ENCODE results near the gene DAB1.
"Not testable (repeated sequence)": the region's sequence is repeated elsewhere in the genome, so short reads cannot be mapped to it uniquely, and the experiment has no call there.

DAB1 gene

GRCh38 chr1:57360846-57361407 lies 62.9 kb downstream of the DAB1 start:
- no peak for DNase-seq (ENCODE audit: low read depth in 3 of 3)

- DNase-seq (ENCODE audit: low read depth in 3 of 3): no peak
Measured at GRCh38 chr1:57357462-57357861, 66.4 kb downstream of the DAB1 start.

- no peak for DNase-seq (ENCODE audit: low read depth in 3 of 3)
Measured at GRCh38 chr1:57353654-57354053, 70.2 kb downstream of the DAB1 start.

GRCh38 chr1:57350610-57351009 lies 73.2 kb downstream of the DAB1 start:
- DNase-seq (ENCODE audit: low read depth in 3 of 3): no peak

GRCh38 chr1:57348921-57349320 lies 74.9 kb downstream of the DAB1 start:
- no peak for DNase-seq (ENCODE audit: low read depth in 3 of 3)

GRCh38 chr1:57345916-57346315 lies 77.9 kb downstream of the DAB1 start:
- no peak for DNase-seq (ENCODE audit: low read depth in 3 of 3)

- no peak for DNase-seq (ENCODE audit: low read depth in 3 of 3)
Measured at GRCh38 chr1:57344265-57344664, 79.6 kb downstream of the DAB1 start.

GRCh38 chr1:57343298-57343915 lies 80.5 kb downstream of the DAB1 start:
- not testable (repeated sequence) for DNase-seq (ENCODE audit: low read depth in 3 of 3)

- no peak for DNase-seq (ENCODE audit: low read depth in 3 of 3)
Measured at GRCh38 chr1:57341721-57342120, 82.1 kb downstream of the DAB1 start.

GRCh38 chr1:57340334-57341070 lies 83.4 kb downstream of the DAB1 start:
- no peak for DNase-seq (ENCODE audit: low read depth in 3 of 3)

- no peak for DNase-seq (ENCODE audit: low read depth in 3 of 3)
Measured at GRCh38 chr1:57337623-57338022, 86.2 kb downstream of the DAB1 start.

- no peak for DNase-seq (ENCODE audit: low read depth in 3 of 3)
Measured at GRCh38 chr1:57336793-57337192, 87.1 kb downstream of the DAB1 start.

- no peak for DNase-seq (ENCODE audit: low read depth in 3 of 3)
Measured at GRCh38 chr1:57331620-57332019, 92.2 kb downstream of the DAB1 start.

GRCh38 chr1:57329937-57330336 lies 93.9 kb downstream of the DAB1 start:
- DNase-seq (ENCODE audit: low read depth in 3 of 3): no peak

GRCh38 chr1:57329001-57329527 lies 94.8 kb downstream of the DAB1 start:
- no peak for DNase-seq (ENCODE audit: low read depth in 3 of 3)

GRCh38 chr1:57327946-57328345 lies 95.9 kb downstream of the DAB1 start:
- no peak for DNase-seq (ENCODE audit: low read depth in 3 of 3)

GRCh38 chr1:57327336-57327735 lies 96.5 kb downstream of the DAB1 start:
- no peak for DNase-seq (ENCODE audit: low read depth in 3 of 3)

GRCh38 chr1:57325536-57325935 lies 98.3 kb downstream of the DAB1 start:
- no peak for DNase-seq (ENCODE audit: low read depth in 3 of 3)

GRCh38 chr1:57325117-57325516 lies 98.7 kb downstream of the DAB1 start:
- no peak for DNase-seq (ENCODE audit: low read depth in 3 of 3)

- no peak for DNase-seq (ENCODE audit: low read depth in 3 of 3)
Measured at GRCh38 chr1:57324388-57324787, 99.5 kb downstream of the DAB1 start.

GRCh38 chr1:57321776-57322175 lies 102.1 kb downstream of the DAB1 start:
- DNase-seq (ENCODE audit: low read depth in 3 of 3): no peak

- DNase-seq (ENCODE audit: low read depth in 3 of 3): no peak
Measured at GRCh38 chr1:57319791-57320190, 104.1 kb downstream of the DAB1 start.

GRCh38 chr1:57319165-57319564 lies 104.7 kb downstream of the DAB1 start:
- no peak for DNase-seq (ENCODE audit: low read depth in 3 of 3)

Data from stimulated activated CD4-positive, alpha-beta T cell treated with anti-CD3 and anti-CD28 coated beads, TNF-alpha, amount 100 ng/mL, for 4 hours (primary cell).